HG02938 (cell line): ENCODE results near the gene MIEF1.
A peak's percentile ranks its signal among the peaks of the same experiment; 100 is the strongest.

ENCODE experiments used
- ATAC-seq: cut with Tn5 transposase; IDR thresholded peaks from one replicate; pipeline ENCODE4 v1.9.1; 2021; ENCODE audit warnings: mild to moderate bottlenecking, moderate library complexity; ENCODE audit not compliant: unreplicated experiment

The MIEF1 gene

DNA sequence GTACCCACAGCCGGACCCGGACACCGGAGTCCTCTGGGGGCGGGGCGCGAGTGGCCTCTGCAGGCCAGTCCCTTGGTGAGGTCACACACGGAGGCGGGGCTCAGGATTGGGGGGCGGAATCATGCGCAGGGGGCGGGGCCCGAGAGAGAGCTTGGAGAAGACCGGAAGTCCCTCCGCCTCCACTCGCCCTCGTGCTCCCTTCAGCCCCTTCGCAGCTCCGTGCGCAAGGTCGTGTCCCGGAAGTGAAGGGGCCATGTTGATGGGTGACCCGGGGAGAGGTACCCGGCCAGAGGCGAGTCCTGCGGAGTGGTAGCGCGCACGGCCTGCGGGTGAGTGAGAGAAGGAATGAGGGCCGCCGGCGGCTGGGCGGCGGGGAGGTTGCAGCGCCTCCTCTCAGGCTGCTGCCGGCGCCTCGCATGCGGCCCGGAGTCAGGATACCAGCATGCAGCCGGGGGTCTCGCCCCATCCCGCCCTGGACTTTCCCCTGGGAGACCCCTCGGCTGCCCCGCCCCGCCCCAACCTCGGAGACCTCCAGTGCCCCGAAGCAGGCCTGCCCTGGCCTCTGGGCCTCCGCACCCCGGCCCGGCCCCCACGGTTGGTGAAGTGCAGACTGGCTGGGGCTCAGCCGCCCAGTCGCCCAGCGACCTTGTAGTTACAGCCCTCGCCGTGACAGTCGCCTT lies at the start of gene MIEF1:
Gene MIEF1, plus strand, starts transcription at position 182 of the 680 bp plus-strand sequence. CDS start 9,005 bp downstream, outside the sequence.
- ATAC-seq: peak; percentile 90

DNA sequence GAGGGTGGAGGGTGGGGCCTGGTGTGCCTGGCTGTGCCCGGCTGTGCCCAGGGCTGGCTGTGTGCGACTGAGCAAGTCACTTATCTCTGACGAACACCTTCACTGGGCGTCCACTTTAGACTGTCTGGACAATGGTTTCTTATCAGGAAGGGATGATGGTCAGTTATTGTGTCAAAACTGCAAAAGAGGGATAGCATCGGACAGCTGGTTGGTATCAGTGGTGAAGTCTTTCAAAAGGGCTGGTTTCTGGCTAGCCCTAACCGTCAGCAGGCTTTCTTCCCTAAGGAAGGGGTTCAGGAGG lies 49.4 kb upstream of the MIEF1 start:
- ATAC-seq: no peak

DNA sequence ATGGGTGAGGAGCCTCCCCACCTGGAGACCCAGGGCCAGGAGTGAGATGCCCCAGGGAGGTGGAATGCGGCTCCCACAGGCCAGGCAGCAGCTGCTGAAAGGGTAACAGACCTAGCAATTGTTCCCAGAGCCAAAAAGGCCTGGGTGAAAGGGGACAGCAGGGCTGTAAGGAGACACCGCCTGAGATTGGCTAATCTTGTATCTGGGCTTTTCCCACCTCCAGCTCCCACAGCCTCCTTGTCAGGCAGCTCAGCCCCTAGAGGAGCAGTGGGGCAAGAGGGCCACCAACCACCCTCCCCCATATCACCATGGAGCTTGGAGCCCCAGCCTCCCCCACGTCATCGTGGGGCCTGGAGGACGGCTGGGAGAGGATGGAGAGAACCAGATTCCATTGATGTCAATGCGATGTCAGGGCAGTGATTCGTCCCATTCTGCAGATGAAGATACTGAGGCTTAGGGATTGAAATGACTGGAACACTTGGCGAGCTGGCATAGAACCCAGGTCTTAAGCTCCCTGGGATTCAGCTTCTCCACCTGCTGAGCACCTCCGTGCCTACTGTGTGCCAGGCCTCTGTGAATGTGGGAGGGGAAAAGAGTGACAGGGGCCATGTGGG lies 48.2 kb upstream of the MIEF1 start:
- no peak for ATAC-seq

DNA sequence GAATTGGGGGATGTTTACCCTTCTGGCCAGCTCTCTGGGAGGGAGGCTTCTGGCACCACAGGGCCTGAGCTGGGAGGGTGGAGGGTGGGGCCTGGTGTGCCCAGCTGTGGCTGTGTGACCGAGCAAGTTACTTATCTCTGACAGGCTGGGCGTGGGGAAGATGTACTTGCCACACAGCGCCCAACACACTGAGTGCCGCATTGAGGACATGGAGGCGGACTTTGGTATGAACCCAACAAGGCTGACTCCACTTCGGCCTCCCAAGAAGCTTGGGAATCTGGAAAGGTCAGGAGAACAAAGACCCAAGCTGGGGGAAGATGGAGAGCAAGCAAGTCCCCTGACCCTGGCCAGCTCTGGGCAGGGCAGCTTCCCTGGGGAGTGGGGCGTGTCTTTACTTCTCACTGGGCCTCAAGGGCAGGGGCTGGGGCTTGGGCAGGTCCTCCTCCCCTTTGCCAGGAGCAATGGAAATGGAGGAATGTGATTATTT lies 47.7 kb upstream of the MIEF1 start:
- no peak for ATAC-seq

DNA sequence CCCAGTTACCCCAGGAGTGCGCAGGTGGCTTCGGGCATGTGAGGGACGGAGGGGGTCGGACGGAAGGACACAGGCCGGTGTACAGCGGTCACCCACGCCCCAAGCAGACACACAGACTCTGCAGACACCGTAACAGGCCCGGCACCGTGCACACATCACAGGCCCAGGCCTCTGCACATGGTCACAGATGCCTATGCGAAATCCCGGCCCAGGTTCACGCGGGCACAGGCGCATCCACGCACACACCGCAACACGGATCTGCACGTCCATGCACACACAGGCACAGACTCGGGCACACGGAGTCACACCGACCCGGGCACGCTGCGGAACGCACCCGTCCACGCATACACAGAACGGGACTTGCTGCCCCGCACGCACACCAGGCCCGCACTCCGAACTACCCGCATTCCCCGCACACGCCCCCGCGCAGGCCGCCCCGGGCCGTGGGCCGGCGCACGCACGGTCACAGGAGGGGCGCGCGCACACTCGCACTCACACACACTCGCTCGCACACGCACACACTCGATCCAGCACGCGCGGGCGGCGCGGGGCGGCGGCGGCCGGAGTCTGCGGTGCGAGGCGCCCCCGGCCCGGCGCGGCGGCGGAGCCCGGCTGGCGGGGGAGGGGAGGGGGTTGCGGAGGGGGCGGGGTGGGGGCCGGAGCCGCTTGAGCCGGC lies 45.4 kb upstream of the MIEF1 start, which contains the start of gene MGAT3:
Gene MGAT3, plus strand, starts transcription at position 491 of the 676 bp plus-strand sequence. CDS start 30,336 bp downstream, outside the sequence.
- ATAC-seq: no peak

DNA sequence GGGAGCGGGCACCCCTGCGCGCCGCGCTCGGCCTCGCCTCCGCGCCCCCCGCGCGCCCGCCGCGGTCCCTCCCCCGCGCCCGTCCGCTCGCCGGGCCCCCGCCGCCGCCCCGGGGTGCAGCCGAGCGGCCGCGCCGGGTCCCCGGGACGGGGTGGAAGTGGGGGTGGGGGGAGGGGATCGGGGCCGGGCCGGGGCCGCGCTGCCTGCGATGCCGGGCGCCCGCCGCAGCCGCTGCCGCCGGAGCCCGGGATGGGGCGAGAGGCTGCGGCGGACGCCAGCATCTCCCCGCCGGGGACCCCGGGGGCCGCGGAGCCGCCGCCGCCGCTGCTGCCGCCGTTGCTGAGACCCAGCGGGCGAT lies 44.9 kb upstream of the MIEF1 start:
- ATAC-seq: no peak

DNA sequence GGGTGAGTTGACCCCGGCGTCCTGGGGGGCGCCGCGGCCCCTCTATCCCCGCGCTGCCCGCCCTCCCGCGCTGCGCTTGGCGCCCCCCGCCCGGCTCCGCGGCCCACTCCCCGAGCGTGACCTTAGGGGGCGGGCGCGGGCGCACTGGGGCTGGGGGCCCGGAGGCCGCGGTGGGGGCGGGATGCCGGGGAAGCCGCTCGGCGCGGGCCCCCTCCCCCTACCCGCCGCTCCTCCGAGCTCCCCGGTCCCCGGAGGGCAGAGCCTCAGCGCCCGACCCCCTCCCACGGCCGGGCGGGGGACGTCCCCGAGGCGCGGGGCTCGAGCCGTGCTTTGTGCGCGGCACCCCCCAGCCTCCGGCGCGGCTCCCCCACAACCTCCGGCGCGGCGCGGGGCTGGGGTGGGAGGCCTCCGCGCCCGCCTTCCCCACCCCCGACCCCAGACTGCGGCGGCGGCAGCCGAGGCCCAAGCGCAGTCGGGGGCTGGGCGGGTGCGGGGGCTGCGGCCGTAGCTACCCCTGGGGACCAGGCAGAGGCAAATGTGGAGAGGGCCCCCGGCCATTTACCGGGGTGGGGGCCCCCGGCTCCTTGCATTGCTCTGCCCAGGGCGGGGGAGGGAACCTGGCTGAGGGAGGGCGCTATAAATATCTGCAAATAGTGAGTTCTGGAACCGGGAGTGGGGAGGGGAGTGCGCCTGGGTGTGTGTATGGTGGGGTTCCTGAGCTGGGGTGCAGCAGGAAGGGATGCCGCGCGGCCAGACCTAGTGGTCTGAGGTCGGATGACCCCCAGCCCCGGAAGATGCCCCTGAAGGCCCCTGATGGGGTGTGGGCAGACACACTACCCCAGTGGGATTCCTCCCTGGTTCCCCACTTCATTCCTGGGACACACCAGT lies 44.3 kb upstream of the MIEF1 start:
- ATAC-seq: no peak

DNA sequence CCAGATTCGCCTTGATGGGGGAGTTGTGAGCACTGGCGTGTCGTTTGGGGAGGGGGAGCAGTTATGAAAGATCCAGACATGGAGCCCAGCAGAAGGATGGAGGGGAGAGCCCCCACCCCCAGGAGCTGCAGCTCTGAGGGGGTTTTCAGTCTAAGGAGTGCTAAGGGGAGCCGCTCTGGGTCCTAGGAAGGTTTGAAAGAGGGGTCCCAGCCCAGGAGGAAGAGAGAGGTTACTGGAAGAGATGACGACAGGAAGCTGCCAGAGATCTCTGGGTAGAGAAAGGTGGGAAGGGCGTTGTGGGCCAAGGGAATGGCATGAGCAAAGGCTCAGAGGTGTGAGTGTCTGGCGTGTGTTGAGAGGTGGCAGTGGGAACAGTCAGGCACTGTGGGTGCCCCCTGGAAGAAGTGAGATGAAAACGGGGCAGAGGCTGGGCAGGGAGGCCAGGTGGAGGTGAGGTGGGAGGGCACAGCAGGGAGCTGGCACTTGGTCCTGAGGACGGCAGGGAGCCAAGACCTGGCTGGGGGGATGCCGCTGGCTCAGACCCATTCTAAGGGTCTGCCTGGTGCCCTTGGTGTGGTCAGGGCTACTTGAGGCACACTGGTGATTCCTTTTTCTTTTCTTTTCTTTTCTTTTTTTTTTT lies 43.5 kb upstream of the MIEF1 start:
- ATAC-seq: no peak

DNA sequence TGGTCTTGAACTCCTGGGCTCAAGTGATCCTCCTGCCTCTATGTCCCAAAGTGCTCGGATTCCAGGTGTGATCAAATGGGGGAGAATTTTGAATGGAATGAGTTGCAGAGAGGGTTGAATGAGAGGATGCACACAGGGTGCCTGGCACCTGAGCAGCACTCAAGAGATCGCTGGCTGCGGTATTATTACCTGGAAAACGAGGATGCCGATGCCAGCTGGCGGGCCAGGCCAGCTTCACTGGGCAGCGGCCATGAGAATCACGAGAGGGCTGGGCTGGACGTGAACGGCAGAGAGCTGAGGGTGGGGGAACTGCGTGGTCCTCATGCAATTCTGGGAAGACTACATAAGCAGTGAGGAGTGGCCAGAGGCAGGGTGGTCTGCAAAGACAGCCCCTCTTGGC lies 42.4 kb upstream of the MIEF1 start:
- ATAC-seq: no peak

DNA sequence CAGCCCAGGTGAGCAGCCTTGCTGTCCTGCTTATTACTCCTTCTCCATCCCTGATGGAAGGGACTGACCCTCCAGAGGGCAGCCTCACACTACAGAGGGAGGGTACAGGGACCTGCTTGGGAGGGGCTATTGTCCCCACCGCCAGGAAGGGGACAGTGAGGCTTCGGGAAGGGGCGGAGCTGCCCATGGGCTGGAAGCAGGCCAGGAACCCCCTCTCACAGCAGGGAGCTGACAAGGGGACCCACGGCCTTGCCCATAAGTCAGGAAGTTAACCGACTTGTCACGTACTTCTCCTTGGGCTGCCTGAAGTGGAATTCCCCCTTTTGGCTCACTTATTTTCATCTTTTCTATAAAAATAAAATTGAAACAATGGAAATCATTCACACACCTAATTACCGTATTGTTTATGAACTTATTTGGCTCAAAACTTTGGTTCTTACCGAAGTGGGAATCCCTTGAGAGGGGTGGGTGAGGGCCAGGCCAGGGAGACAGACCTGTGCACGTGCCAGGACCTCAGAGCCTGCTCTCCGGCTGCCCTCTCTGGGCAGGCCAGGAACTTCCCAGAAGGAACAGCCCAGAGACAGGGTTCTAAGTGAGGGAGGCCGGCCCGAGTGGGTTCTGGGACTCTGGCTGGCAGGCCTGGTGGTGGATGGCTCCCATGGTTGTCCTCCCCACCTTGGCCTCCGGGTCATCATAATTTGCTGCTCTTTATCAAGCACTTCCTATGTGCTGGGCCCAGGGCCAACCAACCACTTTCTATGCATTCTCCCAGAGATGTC lies 39.5 kb upstream of the MIEF1 start:
- ATAC-seq: no peak

DNA sequence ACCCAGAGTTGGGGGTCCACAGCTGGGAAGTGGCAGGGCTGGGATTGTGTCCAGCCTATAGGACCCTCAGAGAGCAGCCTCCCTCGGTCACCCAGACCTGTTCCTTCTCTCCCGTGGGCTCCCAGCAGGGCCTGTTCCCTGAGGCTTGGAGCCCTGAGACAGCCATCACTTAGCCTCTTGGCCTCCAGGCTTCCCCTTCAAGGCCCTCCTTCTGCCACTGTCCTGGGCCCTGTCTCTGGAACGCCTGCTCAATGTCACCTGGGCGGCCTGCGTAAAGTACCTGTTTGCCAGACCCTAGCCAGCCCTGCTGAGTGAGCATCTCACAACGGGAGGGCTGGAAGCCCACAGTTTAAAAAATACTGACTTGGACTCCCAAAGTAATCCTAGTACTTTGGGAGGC lies 38.8 kb upstream of the MIEF1 start:
- ATAC-seq: no peak

DNA sequence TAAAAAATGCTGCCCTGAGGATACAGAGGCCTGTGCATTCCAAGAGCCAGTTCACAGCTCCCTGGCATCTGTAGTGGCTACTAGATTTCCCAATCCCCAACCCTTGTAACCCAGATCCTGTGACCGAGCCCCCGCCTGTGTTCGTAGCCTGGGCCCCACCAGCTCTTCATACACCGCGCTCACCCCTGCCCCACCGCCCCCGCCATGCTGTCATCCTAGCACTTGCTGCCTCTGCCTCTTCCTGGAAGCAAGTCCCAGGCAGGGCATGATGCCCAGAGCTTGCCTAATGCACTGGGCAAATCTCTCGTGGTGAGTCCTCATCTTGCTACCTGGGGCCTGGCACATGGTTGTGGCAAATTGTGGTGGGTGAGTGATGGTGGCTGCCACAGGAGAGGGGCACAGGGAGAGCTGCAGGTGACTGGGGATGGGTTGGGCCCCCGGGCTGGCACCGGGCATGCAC lies 38.1 kb upstream of the MIEF1 start:
- ATAC-seq: no peak

DNA sequence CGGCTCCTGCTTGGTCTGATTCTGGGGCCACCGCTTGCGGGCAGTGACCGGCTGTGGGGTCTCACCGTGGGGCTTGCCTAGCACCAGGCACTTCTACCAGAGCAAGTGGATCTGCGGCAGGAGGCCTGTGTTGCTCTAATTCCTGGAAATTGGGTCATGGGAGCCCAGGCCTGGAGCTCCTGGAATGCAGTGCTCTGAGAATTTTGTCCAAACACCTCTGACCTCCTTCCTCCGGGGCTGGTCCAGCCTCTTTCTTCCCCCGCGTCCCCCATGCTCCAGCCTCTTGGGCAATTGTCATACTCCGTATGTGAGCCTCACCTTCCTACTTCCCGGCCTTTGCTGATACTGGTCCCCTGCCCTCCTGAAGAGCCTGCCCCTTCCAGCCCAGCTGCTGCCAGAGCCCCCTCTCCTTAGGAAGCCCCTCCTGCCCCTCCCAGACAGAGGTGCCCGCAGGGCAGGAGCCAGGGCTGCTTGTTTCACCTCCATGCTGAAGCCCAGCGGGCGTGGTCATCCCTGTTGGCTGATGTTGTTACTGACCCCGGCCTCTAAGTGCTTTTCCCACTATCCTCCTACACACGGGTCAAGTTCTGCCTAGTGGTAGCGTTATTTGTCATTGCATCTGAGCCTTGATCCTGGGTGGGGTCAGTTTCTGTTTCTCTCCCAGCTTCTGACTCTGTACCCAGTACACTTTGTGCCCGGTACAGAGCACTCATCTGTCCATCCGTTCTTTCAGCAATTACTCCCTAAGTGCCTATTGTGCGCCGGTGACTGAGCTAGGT lies 35.7 kb upstream of the MIEF1 start:
- no peak for ATAC-seq

DNA sequence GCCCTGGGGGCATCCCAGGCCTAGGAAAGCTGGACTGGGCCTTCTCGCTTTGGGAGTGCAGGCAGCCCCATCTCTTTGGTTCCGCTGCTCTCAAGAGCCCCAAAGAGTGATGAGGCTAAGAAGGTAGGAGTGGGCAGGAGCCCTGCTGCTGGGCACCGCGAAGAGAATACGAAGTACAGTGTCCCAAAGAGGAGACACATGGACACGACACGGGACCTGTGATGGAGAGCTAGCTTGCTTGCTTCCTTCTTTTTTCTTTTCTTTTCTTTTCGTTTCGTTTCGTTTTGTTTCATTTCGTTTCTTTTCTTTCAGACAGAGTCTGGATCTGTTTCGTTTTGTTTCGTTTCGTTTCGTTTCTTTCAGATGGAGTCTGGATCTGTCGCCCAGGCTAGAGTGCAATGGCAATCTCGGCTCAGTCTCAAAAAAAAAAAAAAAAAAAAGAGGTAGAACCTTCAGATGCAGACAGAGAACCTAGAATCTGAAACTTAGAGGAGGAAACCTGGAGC lies 34.6 kb upstream of the MIEF1 start:
- no peak for ATAC-seq

DNA sequence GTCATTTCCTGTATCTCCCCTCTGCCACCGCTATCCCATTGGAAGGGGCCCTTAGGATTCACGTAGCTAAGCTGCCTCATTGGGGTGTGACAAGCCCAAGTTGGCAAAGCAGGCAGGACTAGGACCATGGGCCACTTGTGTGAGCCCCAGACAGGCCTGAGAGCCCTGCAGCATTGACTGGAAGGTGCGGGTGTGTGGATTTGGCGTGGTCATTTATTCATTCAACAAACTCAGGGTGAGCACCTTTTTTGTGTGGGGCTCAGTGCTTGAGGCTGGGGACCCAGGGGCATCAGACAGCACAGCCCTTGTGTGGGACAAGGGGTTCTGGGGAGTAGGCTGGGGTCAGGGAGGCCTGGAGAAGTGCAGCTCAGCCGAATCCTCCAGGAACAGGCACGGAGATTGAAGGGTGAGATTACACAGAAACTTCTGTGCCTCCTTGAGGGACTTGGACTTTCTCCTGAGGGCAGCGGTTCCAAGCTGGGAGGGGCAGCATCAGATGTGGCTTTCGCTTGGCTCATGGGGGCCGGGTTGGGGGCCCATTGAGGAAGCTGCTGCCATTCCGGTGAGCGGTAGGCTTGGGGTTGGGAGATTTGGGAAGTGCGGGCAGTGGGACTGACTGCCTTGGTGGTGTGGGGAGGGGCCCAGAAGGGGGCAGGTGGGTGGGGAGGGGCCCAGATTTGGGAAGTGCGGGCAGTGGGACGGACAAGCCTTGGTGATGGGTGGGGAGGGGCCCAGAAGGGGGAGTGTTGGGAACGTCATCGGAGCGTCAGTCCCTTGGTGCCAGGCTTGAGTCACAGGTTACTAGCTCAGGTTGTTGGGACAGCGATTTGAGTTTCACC lies 33.4 kb upstream of the MIEF1 start:
- no peak for ATAC-seq

DNA sequence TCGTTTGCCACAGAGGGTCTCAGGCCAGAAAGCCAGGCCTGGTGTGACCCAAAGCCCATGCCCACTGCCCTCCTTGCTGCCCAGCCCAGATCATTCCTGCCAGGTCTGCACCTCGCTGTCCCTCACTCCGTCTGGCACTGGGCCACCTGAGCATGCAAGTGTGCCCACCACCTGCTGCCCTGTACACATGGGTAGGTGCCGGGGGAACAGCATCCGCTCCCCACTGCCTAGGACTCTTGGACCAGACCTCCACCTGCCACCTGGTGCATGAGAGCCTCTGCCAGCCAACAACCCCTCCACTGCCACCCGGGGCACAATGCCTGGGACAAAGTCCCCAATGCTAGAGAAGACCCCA lies 32.8 kb upstream of the MIEF1 start:
- ATAC-seq: no peak

DNA sequence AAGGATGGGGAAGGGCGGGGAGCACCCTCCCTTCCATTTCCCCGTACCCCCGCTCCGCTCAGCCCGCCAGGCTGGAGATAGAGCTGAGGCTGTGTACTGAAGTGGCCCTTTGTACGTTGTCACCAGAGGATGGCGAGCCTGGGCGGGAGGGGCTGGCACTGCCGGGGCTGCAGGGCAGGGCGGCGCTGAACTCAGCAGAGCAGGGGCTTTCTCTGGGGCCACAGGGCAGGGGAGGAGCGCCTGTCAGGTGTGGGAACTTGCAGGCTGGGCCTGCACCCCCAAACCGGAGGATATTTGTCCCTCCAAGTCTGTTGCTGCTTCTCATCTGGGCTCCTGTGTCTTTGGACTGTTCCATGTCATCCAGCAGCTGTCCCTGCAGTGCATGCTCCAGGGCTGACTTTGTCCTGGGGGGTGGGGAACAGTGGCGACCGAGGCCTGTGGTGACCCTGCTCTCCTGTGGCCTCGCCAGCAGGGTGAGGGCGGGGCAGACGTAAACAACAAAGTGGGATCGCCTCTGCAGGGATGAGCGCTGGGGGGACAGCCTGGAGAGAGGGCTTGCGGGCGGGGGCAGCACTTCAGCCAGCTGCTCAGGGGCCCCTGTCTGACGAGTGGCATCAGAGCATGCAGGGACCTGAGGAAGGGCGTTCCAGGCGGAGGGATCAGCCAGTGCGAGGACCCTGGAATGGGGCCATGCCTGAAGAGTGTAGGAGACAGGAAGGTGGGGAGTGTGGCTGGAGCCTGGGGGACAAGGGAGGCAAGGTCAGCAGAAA lies 32.2 kb upstream of the MIEF1 start:
- ATAC-seq: no peak
